SK-N-SH (cell line): Measurements from ENCODE around the gene KIAA0319L. TPM values are rescaled to one million over a fixed set of nuclear protein-coding genes. Genes with fewer than 3 reads are reported as not detected.

ENCODE experiments used
- CTCF ChIA-PET: fragments of 300-600, 350-600 bp; formaldehyde crosslinking; extraction: SDS; loops from one replicate; lab custom pipeline; 2021; lab: Yijun Ruan, JAX
- POLR2A ChIA-PET: fragments of 350-600 bp; sonication (Branson Sonifier 250); formaldehyde crosslinking; extraction: SDS; loops from one replicate; lab custom pipeline; 2020; ENCODE audit warnings: antibody characterized with exemption, inconsistent platforms; lab: Yijun Ruan, JAX
- DNase-seq: peaks from one replicate; pipeline ENCODE4 v3.0.0; 2012
- H2AFZ ChIP-seq: fragments of 200-600 bp; sonication (generic); 2 replicates; pipeline ENCODE4 v1.8.1; 2016; ENCODE audit warnings: antibody characterized with exemption, mild to moderate bottlenecking, low read depth
- H3F3A ChIP-seq: fragments of 200-600 bp; sonication (generic); replicated peaks from 2 replicates; pipeline ENCODE3; 2016; ENCODE audit warnings: antibody characterized with exemption, mild to moderate bottlenecking; ENCODE audit not compliant: insufficient read depth
- H3K27ac ChIP-seq, 2 experiments: fragments of 200-500 bp in 1 of 2; fragments of 200-600 bp in 1 of 2; sonication (Bioruptor generic) in 1 of 2; sonication (generic), shearing (Covaris generic) in 1 of 2; 2 replicates each; pipeline versions ENCODE4 v1.5.1 to v1.6.1; 2014 to 2016; ENCODE audit warnings: low read depth in 2 of 2, inconsistent platforms in 1 of 2, low read length in 1 of 2, mild to moderate bottlenecking in 1 of 2, mixed read lengths in 1 of 2
- H3K27me3 ChIP-seq: fragments of 200-600 bp; sonication (generic), shearing (Covaris generic); 2 replicates; pipeline ENCODE4 v1.6.1; 2016; ENCODE audit warnings: mixed run types; ENCODE audit not compliant: insufficient read depth
- H3K36me3 ChIP-seq, 2 experiments: fragments of 200-500 bp in 1 of 2; fragments of 200-600 bp in 1 of 2; sonication (Bioruptor generic) in 1 of 2; sonication (generic) in 1 of 2; replicated peaks in 1 of 2; 2 replicates each; pipeline versions ENCODE3 to v1.5.1; 2014 to 2016; ENCODE audit warnings: low read length in 1 of 2, mild to moderate bottlenecking in 1 of 2; ENCODE audit not compliant: insufficient read depth in 2 of 2, control insufficient read depth in 1 of 2
- H3K4me1 ChIP-seq, 2 experiments: fragments of 200-500 bp in 1 of 2; fragments of 200-600 bp in 1 of 2; sonication (Bioruptor generic) in 1 of 2; sonication (generic), shearing (Covaris generic) in 1 of 2; 2 replicates each; pipeline versions ENCODE4 v1.5.1 to v1.6.1; 2014 to 2016; ENCODE audit warnings: low read depth in 1 of 2, low read length in 1 of 2, mixed run types in 1 of 2; ENCODE audit not compliant: insufficient read depth in 2 of 2, control insufficient read depth in 1 of 2
- H3K4me2 ChIP-seq: fragments of 200-600 bp; sonication (generic), shearing (Covaris generic); 2 replicates; pipeline ENCODE4 v1.6.1; 2017; ENCODE audit warnings: mixed run types
- H3K4me3 ChIP-seq, 2 experiments: fragments of 200-500 bp in 1 of 2; fragments of 200-600 bp in 1 of 2; sonication (Bioruptor generic) in 1 of 2; sonication (generic), shearing (Covaris generic) in 1 of 2; 2 replicates each; pipeline versions ENCODE4 v1.5.1 to v1.8.1; 2014 to 2016; ENCODE audit warnings: low read depth in 2 of 2, inconsistent platforms in 1 of 2, low read length in 1 of 2, mild to moderate bottlenecking in 1 of 2, mixed read lengths in 1 of 2, moderate library complexity in 1 of 2
- H3K79me2 ChIP-seq: fragments of 200-600 bp; sonication (generic); 2 replicates; pipeline ENCODE4 v1.8.1; 2017; ENCODE audit warnings: mild to moderate bottlenecking; ENCODE audit not compliant: insufficient read depth
- H3K9ac ChIP-seq: fragments of 200-600 bp; sonication (generic); 2 replicates; pipeline ENCODE4 v1.6.1; 2017; ENCODE audit warnings: mixed run types
- H3K9me2 ChIP-seq: fragments of 200-600 bp; sonication (generic); 2 replicates; pipeline ENCODE4 v1.6.1; 2017; ENCODE audit warnings: mixed run types
- H3K9me3 ChIP-seq: fragments of 200-600 bp; sonication (generic); 2 replicates; pipeline ENCODE4 v1.6.1; 2017; ENCODE audit warnings: mixed run types, mild to moderate bottlenecking, moderate library complexity
- H4K20me1 ChIP-seq: fragments of 200-600 bp; sonication (generic); 2 replicates; pipeline ENCODE4 v1.6.1; 2017; ENCODE audit warnings: mild to moderate bottlenecking, mixed run types; ENCODE audit not compliant: insufficient read depth
- EP300 ChIP-seq, 2 experiments: IDR thresholded peaks; 2 replicates each; pipeline versions ENCODE4 v1.4.0 to v1.6.1; 2012; ENCODE audit warnings: borderline replicate concordance in 1 of 2, low read depth in 1 of 2, low read length in 1 of 2
- EZH2phosphoT487 ChIP-seq: fragments of 200-600 bp; sonication (generic); IDR thresholded peaks from 2 replicates; pipeline ENCODE4 v1.6.1; 2017; ENCODE audit warnings: low read depth, mixed run types, mild to moderate bottlenecking, antibody characterized with exemption, moderate library complexity, borderline replicate concordance
- FOXM1 ChIP-seq: IDR thresholded peaks from 2 replicates; pipeline ENCODE4 v1.4.0; 2012; ENCODE audit warnings: low read depth, mild to moderate bottlenecking
- JUND ChIP-seq: IDR thresholded peaks from 2 replicates; pipeline ENCODE4 v1.4.0; 2012
- MEF2A ChIP-seq: IDR thresholded peaks from 2 replicates; pipeline ENCODE4 v1.4.0; 2012; ENCODE audit warnings: low read depth, borderline replicate concordance
- MXI1 ChIP-seq: IDR thresholded peaks from 2 replicates; pipeline ENCODE4 v1.6.1; 2012; ENCODE audit warnings: mild to moderate bottlenecking, low read depth, low read length, improper control_type of control experiment
- REST ChIP-seq: IDR thresholded peaks from 2 replicates; pipeline ENCODE4 v1.6.1; 2012; ENCODE audit warnings: mild to moderate bottlenecking, low read depth, low read length, moderate library complexity
- TAF1 ChIP-seq: IDR thresholded peaks from 2 replicates; pipeline ENCODE4 v1.6.1; 2012; ENCODE audit warnings: low read depth, mild to moderate bottlenecking, low read length, moderate library complexity, borderline replicate concordance
- TCF12 ChIP-seq: IDR thresholded peaks from 2 replicates; pipeline ENCODE4 v1.4.0; 2012
- ZBTB33 ChIP-seq: IDR thresholded peaks from 2 replicates; pipeline ENCODE4 v1.4.0; 2012; ENCODE audit warnings: low read depth, borderline replicate concordance
- WGBS: methylation state at CpG from one replicate; pipeline ENCODE4 v1.1.6; 2017; ENCODE audit warnings: low lambda C conversion rate; 5-methylcytosine and 5-hydroxymethylcytosine counted together
- polyA plus RNA-seq, 3 experiments: library from polyadenylated mRNA; depleted of rRNA; stranded (reverse); fragments of >200 nt; gene quantifications; 2 replicates each; pipeline ENCODE4 v1.2.3, GENCODE V29; 2012
- TF ChIP-seq, protein P1 (sequence below): IDR thresholded peaks from 2 replicates; pipeline ENCODE4; 2012
- TF ChIP-seq, protein P2 (sequence below): IDR thresholded peaks from 2 replicates; pipeline ENCODE4 v1.4.0; 2012; ENCODE audit warnings: low read depth, borderline replicate concordance

Gene KIAA0319L
- polyA plus RNA-seq, 1 of the 3 experiments (the other 2 are of a cell fraction): 51.9 TPM

GRCh38 chr1:35454616-35455015 lies 102.6 kb downstream of the KIAA0319L start (continued):
- TF ChIP-seq REST: no peak
- TF ChIP-seq MXI1: no peak
- TF ChIP-seq EP300 (IDR thresholded peaks at IDR 0.05; ENCODE audit: borderline replicate concordance in 1 of 2, low read depth in 1 of 2, low read length in 1 of 2): no peak
- no peak for TF ChIP-seq TCF12
- TF ChIP-seq FOXM1: no peak
- no peak for TF ChIP-seq MEF2A
- TF ChIP-seq, protein P1, sequence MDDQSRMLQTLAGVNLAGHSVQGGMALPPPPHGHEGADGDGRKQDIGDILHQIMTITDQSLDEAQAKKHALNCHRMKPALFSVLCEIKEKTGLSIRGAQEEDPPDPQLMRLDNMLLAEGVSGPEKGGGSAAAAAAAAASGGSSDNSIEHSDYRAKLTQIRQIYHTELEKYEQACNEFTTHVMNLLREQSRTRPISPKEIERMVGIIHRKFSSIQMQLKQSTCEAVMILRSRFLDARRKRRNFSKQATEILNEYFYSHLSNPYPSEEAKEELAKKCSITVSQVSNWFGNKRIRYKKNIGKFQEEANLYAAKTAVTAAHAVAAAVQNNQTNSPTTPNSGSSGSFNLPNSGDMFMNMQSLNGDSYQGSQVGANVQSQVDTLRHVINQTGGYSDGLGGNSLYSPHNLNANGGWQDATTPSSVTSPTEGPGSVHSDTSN: no peak
- no peak for TF ChIP-seq TAF1

DNA sequence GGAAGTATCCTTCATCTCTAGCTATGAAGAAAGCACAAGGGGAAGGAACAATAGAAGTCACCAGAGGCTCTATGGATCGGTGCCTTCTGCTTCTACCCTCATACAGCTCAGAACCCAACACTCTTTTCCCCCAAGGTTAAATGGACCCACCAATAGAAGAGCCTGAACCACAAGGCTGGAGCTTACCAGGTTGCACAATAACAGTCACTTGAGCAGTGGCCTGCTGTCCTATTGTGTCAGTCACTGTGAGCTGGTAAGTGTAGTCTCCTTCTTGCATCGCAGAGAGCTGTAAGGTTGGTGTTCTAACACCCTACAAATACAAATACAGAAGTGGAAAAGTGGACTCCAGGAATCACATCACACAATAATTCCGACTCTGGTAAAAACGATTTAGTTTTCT lies 103.0 kb downstream of the KIAA0319L start:
- ChIA-PET POLR2A (no interaction called here), CTCF (interaction anchor here (1.0 to 12.5 kb wide), 6 partner anchors 34 to 272 kb away, joined by 3 to 157 read pairs (median 6); partner anchors contain the start of genes KIAA0319L and NCDN)
- Histone ChIP-seq H3K4me2 (no peak overlapping the region), H3K9ac (no peak overlapping the region), H3K27me3 (no peaks in the 10 kb centered on the region), H3K79me2 (no peaks in the 10 kb centered on the region), H4K20me1 (no peaks in the 10 kb centered on the region), H3K4me1 (peaks cover 15 to 25% of the 10 kb centered on the region in 2 experiments), H3K9me3 (no peaks in the 10 kb centered on the region), H3F3A (peaks cover 13% of the 10 kb centered on the region), H3K36me3 (peaks cover 26 to 70% of the 10 kb centered on the region in 2 experiments), H3K9me2 (no peaks in the 10 kb centered on the region), H3K27ac (no peak overlapping the region), H3K4me3 (no peak overlapping the region), H2AFZ (no peak overlapping the region)
- 91% methylated on average over 4 of the region's 4 CpGs for WGBS
- TF ChIP-seq ZBTB33 (no peak), JUND (no peak), MEF2A (no peak), EZH2phosphoT487 (no peak)
- TF ChIP-seq, protein P2, sequence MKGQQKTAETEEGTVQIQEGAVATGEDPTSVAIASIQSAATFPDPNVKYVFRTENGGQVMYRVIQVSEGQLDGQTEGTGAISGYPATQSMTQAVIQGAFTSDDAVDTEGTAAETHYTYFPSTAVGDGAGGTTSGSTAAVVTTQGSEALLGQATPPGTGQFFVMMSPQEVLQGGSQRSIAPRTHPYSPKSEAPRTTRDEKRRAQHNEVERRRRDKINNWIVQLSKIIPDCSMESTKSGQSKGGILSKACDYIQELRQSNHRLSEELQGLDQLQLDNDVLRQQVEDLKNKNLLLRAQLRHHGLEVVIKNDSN: no peak
- DNase-seq: no peak
